HEK293 (cell line): ENCODE results near the gene IL17REL.
A peak's percentile ranks its signal among the peaks of the same experiment; 100 is the strongest.

ENCODE experiments used
- HOXD13 ChIP-seq: sonication (generic); formaldehyde crosslinking; IDR thresholded peaks from 2 replicates; pipeline ENCODE4 v1.8.0; 2022; ENCODE audit warnings: missing genetic modification reagents, borderline replicate concordance
- IKZF3 ChIP-seq: fragments of 450-650 bp; IDR thresholded peaks from 2 replicates; pipeline ENCODE4 v1.5.0; 2018; ENCODE audit warnings: missing biosample characterization, mild to moderate bottlenecking, missing genetic modification characterization, moderate library complexity
- PRDM2 ChIP-seq: fragments of 450-650 bp; formaldehyde crosslinking; IDR thresholded peaks from 2 replicates; pipeline ENCODE4 v1.5.1; 2016; ENCODE audit warnings: missing biosample characterization, missing genetic modification characterization, borderline replicate concordance
- ZFP37 ChIP-seq: fragments of 450-650 bp; formaldehyde crosslinking; IDR thresholded peaks from 2 replicates; pipeline ENCODE4 v1.5.1; 2016; ENCODE audit warnings: missing biosample characterization, missing genetic modification characterization
- ZNF2 ChIP-seq: fragments of 450-650 bp; formaldehyde crosslinking; IDR thresholded peaks from 2 replicates; pipeline ENCODE4 v1.5.1; 2016; ENCODE audit warnings: missing biosample characterization, missing genetic modification characterization
- ZNF350 ChIP-seq: fragments of 450-650 bp; formaldehyde crosslinking; IDR thresholded peaks from 2 replicates; pipeline ENCODE4 v1.5.0; 2017; ENCODE audit warnings: missing biosample characterization, mild to moderate bottlenecking, missing genetic modification characterization
- ZNF433 ChIP-seq: fragments of 450-650 bp; formaldehyde crosslinking; IDR thresholded peaks from 2 replicates; pipeline ENCODE4 v1.5.1; 2016; ENCODE audit warnings: missing biosample characterization, missing genetic modification characterization, low read depth
- ZNF488 ChIP-seq: fragments of 450-650 bp; formaldehyde crosslinking; IDR thresholded peaks from 2 replicates; pipeline ENCODE4 v1.5.1; 2016; ENCODE audit warnings: missing biosample characterization, missing genetic modification characterization
- ZNF513 ChIP-seq: fragments of 450-650 bp; IDR thresholded peaks from 2 replicates; pipeline ENCODE4 v1.5.1; 2018; ENCODE audit warnings: missing biosample characterization, missing genetic modification characterization
- ZNF571 ChIP-seq: fragments of 450-650 bp; formaldehyde crosslinking; IDR thresholded peaks from 2 replicates; pipeline ENCODE4 v1.5.0; 2017; ENCODE audit warnings: missing biosample characterization, missing genetic modification characterization
- ZNF621 ChIP-seq: fragments of 450-650 bp; formaldehyde crosslinking; IDR thresholded peaks from 2 replicates; pipeline ENCODE4 v1.5.1; 2017; ENCODE audit warnings: missing biosample characterization, missing genetic modification characterization
- ZNF670 ChIP-seq: fragments of 450-650 bp; formaldehyde crosslinking; IDR thresholded peaks from 2 replicates; pipeline ENCODE4 v1.5.1; 2016; ENCODE audit warnings: missing biosample characterization, missing genetic modification characterization, low read depth
- ZSCAN5A ChIP-seq: fragments of 450-650 bp; formaldehyde crosslinking; IDR thresholded peaks from 2 replicates; pipeline ENCODE4 v1.5.1; 2016; ENCODE audit warnings: missing biosample characterization, missing genetic modification characterization
- ZXDB ChIP-seq: fragments of 450-650 bp; formaldehyde crosslinking; IDR thresholded peaks from 2 replicates; pipeline ENCODE4 v1.5.1; 2016; ENCODE audit warnings: missing biosample characterization, missing genetic modification characterization
- TF ChIP-seq, protein P1 (sequence below): fragments of 450-650 bp; formaldehyde crosslinking; IDR thresholded peaks from 2 replicates; pipeline ENCODE4 v1.5.1; 2016; ENCODE audit warnings: missing biosample characterization, missing genetic modification characterization, borderline replicate concordance
- TF ChIP-seq, protein P2 (sequence below): fragments of 450-650 bp; formaldehyde crosslinking; IDR thresholded peaks from 2 replicates; pipeline ENCODE4 v1.5.1; 2017; ENCODE audit warnings: missing biosample characterization, missing genetic modification characterization
- TF ChIP-seq, protein P3 (sequence below): fragments of 450-650 bp; formaldehyde crosslinking; IDR thresholded peaks from 2 replicates; pipeline ENCODE4 v1.5.1; 2016; ENCODE audit warnings: missing biosample characterization, missing genetic modification characterization
- TF ChIP-seq, protein P4 (sequence below): fragments of 450-650 bp; formaldehyde crosslinking; optimal IDR thresholded peaks from 2 replicates; pipeline ENCODE3; 2016; ENCODE audit warnings: missing biosample characterization, mild to moderate bottlenecking, missing genetic modification characterization
- TF ChIP-seq, protein P5 (sequence below): fragments of 450-650 bp; formaldehyde crosslinking; IDR thresholded peaks from 2 replicates; pipeline ENCODE4 v1.5.1; 2017; ENCODE audit warnings: missing biosample characterization, missing genetic modification characterization

IL17REL gene

DNA sequence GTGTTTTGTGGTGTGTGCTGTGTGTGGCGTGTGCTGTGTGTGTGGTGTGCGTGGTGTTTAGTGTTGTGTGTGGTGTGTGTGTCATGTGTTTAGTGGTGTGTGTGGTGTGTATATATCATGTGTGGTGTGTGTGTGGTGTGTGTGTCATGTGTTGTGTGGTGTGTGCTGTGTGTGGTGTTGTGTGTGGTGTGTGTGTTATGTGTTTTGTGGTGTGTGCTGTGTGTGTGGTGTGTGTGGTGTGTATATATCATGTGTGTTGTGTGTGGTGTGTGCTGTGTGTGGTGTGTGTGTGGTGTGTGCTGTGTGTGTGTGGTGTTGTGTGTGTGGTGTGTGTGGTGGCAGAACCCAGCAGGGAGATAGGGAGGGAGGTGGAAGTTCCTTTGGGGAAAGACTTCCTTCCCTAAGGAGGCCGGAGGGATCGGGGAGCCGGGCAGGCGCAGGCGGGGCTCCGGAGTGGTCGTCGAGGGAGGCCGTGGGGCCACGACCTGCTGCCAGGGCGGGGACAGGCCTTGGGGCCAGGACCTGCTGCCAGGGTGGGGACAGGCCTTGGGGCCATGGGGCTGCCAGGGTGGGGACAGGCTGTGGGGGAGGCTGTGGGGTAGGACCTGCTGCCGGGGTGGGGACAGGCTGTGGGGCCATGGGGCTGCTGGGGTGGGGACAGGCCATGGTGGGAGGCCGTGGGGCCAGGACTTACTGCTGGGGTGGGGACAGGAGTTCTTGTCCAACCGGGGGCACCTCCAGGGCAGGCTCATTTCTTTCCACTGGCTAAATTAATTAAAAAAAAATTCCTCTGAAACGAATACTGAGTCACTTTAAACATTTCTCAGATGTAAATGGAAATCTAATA, 36.8 kb downstream of the IL17REL start (continued):
- TF ChIP-seq PRDM2: no peak
- peak; percentile 59; the same call in 1 of the 2 replicates for TF ChIP-seq ZSCAN5A
- TF ChIP-seq ZNF433 (tag by site-specific recombination): no peak
- peak; percentile 99 for TF ChIP-seq ZNF2 (tag by site-specific recombination)
- peak; percentile 87; the same call in 1 of the 2 replicates for TF ChIP-seq ZNF670
- TF ChIP-seq, protein P1, sequence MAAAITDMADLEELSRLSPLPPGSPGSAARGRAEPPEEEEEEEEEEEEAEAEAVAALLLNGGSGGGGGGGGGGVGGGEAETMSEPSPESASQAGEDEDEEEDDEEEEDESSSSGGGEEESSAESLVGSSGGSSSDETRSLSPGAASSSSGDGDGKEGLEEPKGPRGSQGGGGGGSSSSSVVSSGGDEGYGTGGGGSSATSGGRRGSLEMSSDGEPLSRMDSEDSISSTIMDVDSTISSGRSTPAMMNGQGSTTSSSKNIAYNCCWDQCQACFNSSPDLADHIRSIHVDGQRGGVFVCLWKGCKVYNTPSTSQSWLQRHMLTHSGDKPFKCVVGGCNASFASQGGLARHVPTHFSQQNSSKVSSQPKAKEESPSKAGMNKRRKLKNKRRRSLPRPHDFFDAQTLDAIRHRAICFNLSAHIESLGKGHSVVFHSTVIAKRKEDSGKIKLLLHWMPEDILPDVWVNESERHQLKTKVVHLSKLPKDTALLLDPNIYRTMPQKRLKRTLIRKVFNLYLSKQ (tag by site-specific recombination): no peak
- TF ChIP-seq IKZF3 (tag by site-specific recombination): no peak
- no peak for TF ChIP-seq HOXD13 (CRISPR knock-in tag)
- TF ChIP-seq, protein P2, sequence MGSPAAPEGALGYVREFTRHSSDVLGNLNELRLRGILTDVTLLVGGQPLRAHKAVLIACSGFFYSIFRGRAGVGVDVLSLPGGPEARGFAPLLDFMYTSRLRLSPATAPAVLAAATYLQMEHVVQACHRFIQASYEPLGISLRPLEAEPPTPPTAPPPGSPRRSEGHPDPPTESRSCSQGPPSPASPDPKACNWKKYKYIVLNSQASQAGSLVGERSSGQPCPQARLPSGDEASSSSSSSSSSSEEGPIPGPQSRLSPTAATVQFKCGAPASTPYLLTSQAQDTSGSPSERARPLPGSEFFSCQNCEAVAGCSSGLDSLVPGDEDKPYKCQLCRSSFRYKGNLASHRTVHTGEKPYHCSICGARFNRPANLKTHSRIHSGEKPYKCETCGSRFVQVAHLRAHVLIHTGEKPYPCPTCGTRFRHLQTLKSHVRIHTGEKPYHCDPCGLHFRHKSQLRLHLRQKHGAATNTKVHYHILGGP (tag by site-specific recombination): no peak
- TF ChIP-seq, protein P3, sequence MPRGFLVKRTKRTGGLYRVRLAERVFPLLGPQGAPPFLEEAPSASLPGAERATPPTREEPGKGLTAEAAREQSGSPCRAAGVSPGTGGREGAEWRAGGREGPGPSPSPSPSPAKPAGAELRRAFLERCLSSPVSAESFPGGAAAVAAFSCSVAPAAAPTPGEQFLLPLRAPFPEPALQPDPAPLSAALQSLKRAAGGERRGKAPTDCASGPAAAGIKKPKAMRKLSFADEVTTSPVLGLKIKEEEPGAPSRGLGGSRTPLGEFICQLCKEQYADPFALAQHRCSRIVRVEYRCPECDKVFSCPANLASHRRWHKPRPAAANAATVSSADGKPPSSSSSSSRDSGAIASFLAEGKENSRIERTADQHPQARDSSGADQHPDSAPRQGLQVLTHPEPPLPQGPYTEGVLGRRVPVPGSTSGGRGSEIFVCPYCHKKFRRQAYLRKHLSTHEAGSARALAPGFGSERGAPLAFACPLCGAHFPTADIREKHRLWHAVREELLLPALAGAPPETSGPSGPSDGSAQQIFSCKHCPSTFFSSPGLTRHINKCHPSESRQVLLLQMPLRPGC (tag by site-specific recombination): peak; percentile 88
- TF ChIP-seq ZNF350 (tag by site-specific recombination): no peak
- 0 out of 2 replicates have a peak, but pooled peaks have one; percentile 81 for TF ChIP-seq ZNF488 (tag by site-specific recombination)
- no peak for TF ChIP-seq ZXDB (tag by site-specific recombination)
- TF ChIP-seq, protein P4, sequence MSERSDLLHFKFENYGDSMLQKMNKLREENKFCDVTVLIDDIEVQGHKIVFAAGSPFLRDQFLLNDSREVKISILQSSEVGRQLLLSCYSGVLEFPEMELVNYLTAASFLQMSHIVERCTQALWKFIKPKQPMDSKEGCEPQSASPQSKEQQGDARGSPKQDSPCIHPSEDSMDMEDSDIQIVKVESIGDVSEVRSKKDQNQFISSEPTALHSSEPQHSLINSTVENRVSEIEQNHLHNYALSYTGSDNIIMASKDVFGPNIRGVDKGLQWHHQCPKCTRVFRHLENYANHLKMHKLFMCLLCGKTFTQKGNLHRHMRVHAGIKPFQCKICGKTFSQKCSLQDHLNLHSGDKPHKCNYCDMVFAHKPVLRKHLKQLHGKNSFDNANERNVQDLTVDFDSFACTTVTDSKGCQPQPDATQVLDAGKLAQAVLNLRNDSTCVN (tag by site-specific recombination): no peak
- TF ChIP-seq ZNF621 (tag by site-specific recombination): 0 out of 2 replicates have a peak, but pooled peaks have one; percentile 84
- TF ChIP-seq ZFP37 (tag by site-specific recombination): 0 out of 2 replicates have a peak, but pooled peaks have one; percentile 37
- no peak for TF ChIP-seq ZNF571
- TF ChIP-seq ZNF513 (tag by site-specific recombination): no peak
- TF ChIP-seq, protein P5, sequence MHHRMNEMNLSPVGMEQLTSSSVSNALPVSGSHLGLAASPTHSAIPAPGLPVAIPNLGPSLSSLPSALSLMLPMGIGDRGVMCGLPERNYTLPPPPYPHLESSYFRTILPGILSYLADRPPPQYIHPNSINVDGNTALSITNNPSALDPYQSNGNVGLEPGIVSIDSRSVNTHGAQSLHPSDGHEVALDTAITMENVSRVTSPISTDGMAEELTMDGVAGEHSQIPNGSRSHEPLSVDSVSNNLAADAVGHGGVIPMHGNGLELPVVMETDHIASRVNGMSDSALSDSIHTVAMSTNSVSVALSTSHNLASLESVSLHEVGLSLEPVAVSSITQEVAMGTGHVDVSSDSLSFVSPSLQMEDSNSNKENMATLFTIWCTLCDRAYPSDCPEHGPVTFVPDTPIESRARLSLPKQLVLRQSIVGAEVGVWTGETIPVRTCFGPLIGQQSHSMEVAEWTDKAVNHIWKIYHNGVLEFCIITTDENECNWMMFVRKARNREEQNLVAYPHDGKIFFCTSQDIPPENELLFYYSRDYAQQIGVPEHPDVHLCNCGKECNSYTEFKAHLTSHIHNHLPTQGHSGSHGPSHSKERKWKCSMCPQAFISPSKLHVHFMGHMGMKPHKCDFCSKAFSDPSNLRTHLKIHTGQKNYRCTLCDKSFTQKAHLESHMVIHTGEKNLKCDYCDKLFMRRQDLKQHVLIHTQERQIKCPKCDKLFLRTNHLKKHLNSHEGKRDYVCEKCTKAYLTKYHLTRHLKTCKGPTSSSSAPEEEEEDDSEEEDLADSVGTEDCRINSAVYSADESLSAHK (tag by site-specific recombination): no peak
